Mammary epithelial cell (primary cell): ENCODE results near the gene STRADA.

ENCODE experiments used
- EZH2 ChIP-seq: IDR thresholded peaks from 2 replicates; pipeline ENCODE4 v1.6.1; 2012; ENCODE audit warnings: low read length, inconsistent platforms, borderline replicate concordance
- TF ChIP-seq, protein P1 (sequence below), 2 donors: IDR thresholded peaks in 1 of 2; conservative IDR thresholded peaks in 1 of 2; 2 replicates each; pipeline ENCODE4 v1.5.1; 2011 to 2012; ENCODE audit warnings: inconsistent platforms in 2 of 2, low read length in 2 of 2, mild to moderate bottlenecking in 2 of 2, control low read depth in 1 of 2, low read depth in 1 of 2; ENCODE audit not compliant: insufficient read depth in 1 of 2; ENCODE audit errors: extremely low read depth in 1 of 2

- no peak for TF ChIP-seq EZH2
- TF ChIP-seq, protein P1, sequence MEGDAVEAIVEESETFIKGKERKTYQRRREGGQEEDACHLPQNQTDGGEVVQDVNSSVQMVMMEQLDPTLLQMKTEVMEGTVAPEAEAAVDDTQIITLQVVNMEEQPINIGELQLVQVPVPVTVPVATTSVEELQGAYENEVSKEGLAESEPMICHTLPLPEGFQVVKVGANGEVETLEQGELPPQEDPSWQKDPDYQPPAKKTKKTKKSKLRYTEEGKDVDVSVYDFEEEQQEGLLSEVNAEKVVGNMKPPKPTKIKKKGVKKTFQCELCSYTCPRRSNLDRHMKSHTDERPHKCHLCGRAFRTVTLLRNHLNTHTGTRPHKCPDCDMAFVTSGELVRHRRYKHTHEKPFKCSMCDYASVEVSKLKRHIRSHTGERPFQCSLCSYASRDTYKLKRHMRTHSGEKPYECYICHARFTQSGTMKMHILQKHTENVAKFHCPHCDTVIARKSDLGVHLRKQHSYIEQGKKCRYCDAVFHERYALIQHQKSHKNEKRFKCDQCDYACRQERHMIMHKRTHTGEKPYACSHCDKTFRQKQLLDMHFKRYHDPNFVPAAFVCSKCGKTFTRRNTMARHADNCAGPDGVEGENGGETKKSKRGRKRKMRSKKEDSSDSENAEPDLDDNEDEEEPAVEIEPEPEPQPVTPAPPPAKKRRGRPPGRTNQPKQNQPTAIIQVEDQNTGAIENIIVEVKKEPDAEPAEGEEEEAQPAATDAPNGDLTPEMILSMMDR (conservative IDR thresholded peaks at IDR 0.05 in 1 of 2, IDR thresholded peaks at IDR 0.05 in 1 of 2; ENCODE audit: extremely low read depth in 1 of 2, insufficient read depth in 1 of 2, low read depth in 1 of 2, low read length in 2 of 2), result no peak
These were observed 66.4 kb downstream of the STRADA start for GRCh38 chr17:63675231-63675606.
